Hematopoietic multipotent progenitor cell treated with erythropoietin and hydrocortisone succinate and interleukin-3 and kit ligand, for 8 days (in vitro differentiated cells): ENCODE data around the gene ADCY2.

ENCODE experiments used
- DNase-seq: peaks from one replicate; pipeline ENCODE4 v3.0.0-alpha.2; 2015

ADCY2 gene

DNA sequence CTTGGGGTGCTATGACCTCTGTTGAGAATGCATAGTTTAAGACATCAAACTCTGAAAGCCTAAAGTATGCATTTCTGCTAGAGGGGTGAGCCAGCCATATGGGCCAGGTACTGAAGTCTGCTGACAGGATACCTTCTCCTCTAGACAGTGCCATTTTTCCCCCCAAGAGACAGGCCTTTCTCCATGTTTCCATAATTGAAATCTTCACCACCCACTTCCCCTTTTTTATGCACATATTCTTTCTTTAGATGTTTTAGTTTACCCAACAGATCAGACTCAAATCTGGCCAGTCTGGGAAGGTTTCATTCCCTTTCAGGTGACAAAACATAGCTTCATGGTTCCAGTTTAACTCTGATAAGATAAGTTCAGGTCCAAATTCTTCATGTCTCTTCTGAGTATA, 212.8 kb downstream of the ADCY2 start:
- no peak for DNase-seq

DNA sequence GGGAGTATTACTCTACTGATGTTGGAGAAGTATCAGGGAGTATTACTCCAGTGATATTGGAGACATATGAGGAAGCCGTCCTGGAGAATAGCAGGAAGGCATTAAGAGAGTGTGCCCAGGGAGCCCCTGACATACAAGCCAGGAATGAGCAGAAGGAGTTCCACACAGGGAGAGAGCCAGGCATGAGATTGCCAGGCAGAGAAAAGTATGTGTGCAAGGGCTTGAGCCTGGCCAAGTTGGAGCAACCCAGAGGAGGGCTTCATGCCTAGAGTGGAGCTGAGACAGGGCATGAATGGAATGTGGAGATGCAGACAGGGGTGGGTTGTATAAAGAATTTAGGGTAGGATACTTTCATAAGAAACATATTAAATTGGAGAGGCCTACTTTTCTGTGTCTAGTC, 213.8 kb downstream of the ADCY2 start:
- no peak for DNase-seq

DNA sequence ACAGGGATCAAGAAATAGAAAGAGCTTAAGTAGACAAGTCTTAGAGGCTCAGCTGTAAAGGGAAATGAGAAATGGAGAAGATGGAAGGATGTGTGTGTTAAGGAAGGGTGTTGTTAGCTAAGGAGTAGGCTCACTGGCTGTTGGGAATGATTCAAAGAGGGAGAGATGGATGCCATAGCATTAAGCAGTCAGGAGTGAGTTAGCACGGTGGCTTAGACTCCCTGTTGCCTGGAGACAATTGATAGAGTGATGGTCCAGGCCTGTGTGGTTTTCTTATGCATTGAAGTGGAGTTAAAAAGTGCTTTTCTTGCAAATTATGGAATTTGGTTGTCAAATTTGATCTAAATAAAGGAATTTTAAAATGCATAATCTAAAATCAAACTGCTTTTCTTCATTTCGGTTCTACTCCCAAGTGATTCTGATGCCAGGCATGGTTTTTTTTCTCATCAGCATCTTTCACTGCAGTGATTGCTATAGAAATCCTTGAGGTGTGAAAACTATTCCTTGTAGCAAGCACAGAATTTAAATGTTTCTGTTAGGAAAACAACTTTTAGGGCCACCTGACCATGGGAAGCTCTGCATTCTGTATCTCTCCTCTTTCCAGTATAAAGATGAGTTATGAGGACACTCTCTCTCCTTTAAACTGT, 214.7 kb downstream of the ADCY2 start:
- DNase-seq: no peak

DNA sequence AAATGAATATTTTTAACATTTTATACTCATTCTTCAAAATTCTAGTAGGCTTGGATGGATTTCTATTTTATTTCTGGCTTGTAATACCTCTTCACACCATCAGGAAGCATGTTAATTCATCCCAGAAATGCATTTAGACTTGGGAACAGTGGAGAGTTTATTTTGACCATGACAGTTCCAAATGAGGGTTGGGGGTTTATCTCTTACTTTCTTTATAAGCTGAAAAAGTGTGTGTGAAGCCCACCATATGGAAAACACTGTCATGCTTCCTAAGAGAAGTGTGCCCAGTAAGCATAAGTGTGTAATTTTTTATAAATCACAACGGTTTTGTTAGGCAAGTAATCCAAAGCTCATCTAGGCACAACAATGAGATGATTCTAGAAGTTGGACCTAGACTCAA, 215.6 kb downstream of the ADCY2 start:
- DNase-seq: no peak

DNA sequence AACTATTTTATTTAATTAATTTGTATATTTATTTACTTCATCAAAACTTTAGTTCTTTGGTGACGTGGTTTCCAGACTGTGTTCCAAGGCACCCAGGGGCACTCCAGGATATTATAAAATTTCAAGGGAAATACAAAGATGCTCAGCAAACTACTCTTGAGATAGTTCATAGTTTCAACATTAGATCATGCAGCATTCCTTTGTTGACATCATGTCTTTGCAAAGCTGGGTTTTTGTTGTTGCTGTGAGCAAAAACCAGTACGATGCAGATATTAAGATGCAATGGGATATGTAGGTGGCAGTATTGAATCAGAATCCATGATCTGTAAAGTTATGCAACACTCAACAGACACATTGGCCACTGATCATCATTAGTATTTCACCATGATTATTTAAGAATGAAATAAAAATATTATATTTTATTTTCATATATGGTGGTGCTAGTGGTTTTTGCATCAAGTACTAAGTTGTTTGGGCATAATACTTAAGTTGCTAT, 219.7 kb downstream of the ADCY2 start:
- DNase-seq: no peak

- DNase-seq: no peak
Observed at GRCh38 chr5:7616897-7617296, 221.0 kb downstream of the ADCY2 start.

DNA sequence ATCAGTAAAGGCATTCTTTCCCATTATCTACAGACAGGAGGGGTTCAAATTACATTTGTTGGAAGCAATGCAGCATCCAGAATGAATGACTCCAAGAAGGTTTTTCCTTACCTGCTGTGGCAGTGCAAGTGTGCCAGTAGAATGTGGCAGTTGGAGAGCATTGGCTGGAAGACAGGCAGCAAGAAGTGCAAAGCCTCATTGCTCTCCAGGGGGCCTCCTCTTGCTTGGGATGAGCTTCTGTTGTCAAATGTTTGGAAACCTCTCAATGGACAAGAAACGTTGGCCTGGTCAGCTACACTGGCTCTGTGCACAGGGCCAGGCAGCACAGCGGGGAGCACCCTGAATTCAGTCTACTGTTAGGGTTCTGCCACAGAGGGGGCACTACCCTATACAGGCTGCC, 226.6 kb downstream of the ADCY2 start:
- DNase-seq: no peak

DNA sequence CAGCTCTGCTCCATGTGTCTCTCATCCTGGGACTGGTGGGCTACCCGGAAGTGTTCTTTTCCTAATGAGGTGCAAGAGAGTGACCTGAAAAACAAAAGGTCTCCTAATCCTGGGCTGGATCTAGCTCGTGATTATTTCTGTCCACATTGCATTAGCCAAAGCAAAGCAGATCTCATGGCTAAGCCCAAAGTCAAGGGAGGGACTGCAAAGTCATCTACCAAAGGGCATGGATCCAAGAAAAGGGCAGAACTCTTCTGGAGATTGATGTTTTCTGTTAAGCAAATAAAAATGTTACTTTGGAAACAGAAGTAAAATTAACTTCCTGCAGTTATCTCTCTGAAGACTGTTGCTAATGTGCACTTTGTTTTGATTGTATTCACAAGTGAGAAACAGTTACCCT, 229.8 kb downstream of the ADCY2 start:
- DNase-seq: no peak

GRCh38 chr5:7628248-7628647, 232.3 kb downstream of the ADCY2 start:
- no peak for DNase-seq

DNA sequence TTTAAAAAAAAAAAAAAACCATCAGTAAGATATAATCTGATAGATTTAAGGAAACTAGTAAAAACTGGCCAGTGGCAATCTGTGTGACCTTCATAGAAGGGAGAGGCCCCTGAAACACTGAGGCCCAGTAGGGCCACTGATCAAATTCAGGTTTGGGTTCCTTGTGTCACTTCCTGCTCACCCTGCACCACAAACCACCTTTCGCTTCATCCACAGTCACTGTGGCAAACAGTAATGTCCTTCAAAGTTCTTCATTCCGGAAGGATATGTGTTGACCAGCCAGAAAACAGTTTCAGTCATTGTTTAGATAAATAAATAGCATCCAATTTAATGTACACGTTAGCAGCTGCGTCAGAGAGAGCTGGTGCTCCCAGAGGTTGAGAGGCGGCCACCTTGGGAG, 232.9 kb downstream of the ADCY2 start:
- DNase-seq: no peak

GRCh38 chr5:7629561-7629960, 233.6 kb downstream of the ADCY2 start:
- no peak for DNase-seq

DNA sequence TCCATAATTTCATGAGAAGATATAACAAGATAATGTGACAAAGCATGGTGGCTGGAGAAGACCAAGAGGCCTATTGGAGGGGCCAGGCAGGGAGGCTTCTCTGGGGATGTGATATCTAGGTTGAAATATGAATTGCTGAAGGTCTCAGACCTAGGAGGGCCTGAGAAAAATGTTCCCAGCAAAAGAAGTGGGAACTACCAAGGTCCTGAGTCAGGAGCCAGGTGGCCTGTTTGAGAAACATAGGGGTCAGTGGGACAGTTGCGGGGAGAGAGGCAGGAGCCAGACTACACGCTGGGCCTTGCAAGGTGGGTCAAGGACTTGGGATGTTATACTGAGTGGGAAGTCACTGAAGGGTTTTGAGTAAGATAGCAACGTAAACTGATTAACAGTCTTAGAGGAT, 238.9 kb downstream of the ADCY2 start:
- no peak for DNase-seq

GRCh38 chr5:7638456-7638855, 242.5 kb downstream of the ADCY2 start:
- DNase-seq: no peak

DNA sequence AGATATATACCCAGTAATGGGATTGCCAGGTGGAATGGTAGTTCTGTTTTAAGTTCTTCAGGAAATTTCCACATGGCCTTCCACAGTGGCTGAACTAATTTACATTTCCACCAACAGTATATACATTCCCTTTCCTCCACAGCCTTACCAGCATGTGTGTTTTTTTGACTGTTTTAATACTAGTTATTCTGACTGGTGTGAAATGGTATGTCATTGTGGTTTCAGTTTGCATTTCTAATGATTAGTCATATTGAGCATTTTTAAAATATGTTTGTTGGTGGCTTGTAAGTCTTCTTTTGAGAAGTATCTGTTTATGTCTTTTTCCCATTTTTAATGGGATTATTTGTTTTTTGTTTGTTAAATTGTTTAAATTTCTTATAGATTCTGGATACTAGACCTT, 246.1 kb downstream of the ADCY2 start:
- no peak for DNase-seq

GRCh38 chr5:7644723-7645122, 248.8 kb downstream of the ADCY2 start:
- no peak for DNase-seq

- DNase-seq: no peak
Observed at GRCh38 chr5:7650755-7651154, 254.8 kb downstream of the ADCY2 start.

GRCh38 chr5:7653046-7653445, 257.1 kb downstream of the ADCY2 start:
- DNase-seq: no peak

GRCh38 chr5:7657153-7657552, 261.2 kb downstream of the ADCY2 start:
- DNase-seq: no peak

- no peak for DNase-seq
Observed at GRCh38 chr5:7659420-7659819, 263.5 kb downstream of the ADCY2 start.

DNA sequence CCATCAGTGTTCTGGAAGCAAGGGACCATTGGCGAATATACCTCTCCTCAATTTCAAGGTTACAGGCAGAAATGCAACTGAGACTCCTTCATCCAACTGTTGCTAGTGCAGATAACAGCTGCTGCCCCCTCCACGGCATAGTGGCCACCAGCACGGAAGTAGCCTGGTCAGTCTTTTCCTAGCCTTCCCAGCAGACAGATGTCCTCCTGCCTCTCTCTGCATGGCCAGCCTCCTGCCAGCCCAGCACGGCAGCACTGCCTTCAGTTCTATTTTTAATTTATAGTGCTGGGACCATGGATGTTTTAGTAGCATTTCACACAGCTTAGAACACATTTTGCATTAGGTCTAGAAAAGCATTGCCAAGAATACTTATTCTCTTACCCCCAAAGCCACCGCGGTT, 266.4 kb downstream of the ADCY2 start:
- DNase-seq: no peak

DNA sequence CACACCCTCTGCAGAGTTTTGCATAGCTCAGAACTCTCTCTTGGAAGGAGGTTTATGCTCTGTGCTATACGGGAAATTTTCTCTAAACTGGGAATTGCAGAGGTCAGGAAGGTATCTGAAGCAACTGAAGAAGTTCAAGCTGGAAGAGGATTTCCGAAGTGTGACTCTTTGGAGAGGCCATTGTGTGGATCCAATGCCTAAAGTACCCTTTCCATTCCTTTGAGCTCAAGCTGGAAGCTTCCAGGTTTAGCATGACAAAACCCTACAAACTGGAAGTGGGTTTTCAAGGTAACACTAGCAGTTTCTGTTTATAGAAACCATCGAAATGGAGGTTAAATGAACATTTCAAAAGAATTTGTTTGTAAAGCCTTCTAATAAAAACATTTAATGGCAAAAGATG, 267.9 kb downstream of the ADCY2 start:
- no peak for DNase-seq

DNA sequence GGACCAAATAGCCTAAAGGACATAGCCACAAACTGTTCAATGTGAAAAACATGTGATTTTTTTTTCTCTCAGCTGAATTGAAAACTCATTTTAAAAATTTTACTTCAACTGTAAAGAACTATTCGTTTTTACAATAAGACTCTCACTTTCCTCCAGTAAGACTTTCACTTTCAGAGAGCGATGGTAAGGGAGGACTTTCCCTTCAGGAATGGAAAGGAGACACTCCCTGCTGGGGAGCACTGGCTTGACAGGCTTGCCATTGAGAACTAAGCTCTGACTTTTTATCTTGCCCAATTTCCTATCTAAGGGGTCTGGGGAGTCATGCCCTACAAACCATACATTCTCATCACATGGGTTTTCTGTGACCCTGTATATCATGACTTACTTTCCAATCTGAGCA, 268.3 kb downstream of the ADCY2 start:
- no peak for DNase-seq

GRCh38 chr5:7667216-7667767, 271.4 kb downstream of the ADCY2 start:
- DNase-seq: no peak

DNA sequence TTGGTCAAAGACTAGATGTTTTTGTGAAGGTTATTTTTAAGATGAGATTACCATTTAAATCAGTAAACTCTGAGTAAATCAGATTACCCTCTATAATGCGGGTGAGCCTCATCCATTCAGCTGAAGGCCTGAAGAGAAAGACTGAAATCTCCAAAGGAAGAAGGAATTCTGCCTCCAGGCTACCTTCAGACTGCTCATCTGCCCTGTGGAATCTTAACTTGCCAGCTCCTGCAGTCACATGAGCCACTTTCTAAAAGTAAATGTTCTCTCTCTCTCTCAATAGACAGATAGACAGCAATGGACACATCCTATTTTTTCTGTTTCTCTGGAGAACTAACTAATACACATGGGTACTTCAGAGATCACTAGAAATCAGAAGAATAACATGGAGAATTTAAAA, 272.2 kb downstream of the ADCY2 start:
- DNase-seq: no peak

- no peak for DNase-seq
Observed at GRCh38 chr5:7668627-7669026, 272.7 kb downstream of the ADCY2 start.
